ENCODE measurements around the gene TBC1D7. TPM values are rescaled to one million over a fixed set of nuclear protein-coding genes. Genes with fewer than 3 reads are reported as not detected.

Gene TBC1D7
- polyA plus RNA-seq, 1 donor from 2014 or later: 67.9 TPM

GRCh38 chr6:13339863-13340630 lies 11.7 kb upstream of the TBC1D7 start:
- H3K9ac ChIP-seq (ENCODE audit: low read length): no peak overlapping the region
- H4K20me1 ChIP-seq (ENCODE audit: insufficient read depth): no peaks in the 10 kb centered on the region
- H3K9me2 ChIP-seq (ENCODE audit: insufficient read depth, low read length): no peaks in the 10 kb centered on the region
- no peak overlapping the region for H3K27ac ChIP-seq (ENCODE audit: low read length)
- H3K79me2 ChIP-seq (replicated peaks; ENCODE audit: insufficient read depth, low read length): no peaks in the 10 kb centered on the region
- no peak for TF ChIP-seq SMC3 (conservative IDR thresholded peaks at IDR 0.05; ENCODE audit: poor library complexity)
- TF ChIP-seq POLR2AphosphoS5 (IDR thresholded peaks at IDR 0.05): no peak
- no peak overlapping the region for H3K4me3 ChIP-seq (ENCODE audit: low read length)
- H3K27me3 ChIP-seq (ENCODE audit: insufficient read depth, low read depth, low read length): no peaks in the 10 kb centered on the region
- H3K4me2 ChIP-seq (ENCODE audit: low read length): no peak overlapping the region
- no peak overlapping the region for H2AFZ ChIP-seq (ENCODE audit: low read depth, low read length)
- H3K9me3 ChIP-seq (ENCODE audit: low read length): no peaks in the 10 kb centered on the region
- H3F3A ChIP-seq (ENCODE audit: insufficient read depth, low read length, poor library complexity, severe bottlenecking): no peaks in the 10 kb centered on the region
- H3K36me3 ChIP-seq (ENCODE audit: insufficient read depth, low read length): no peaks in the 10 kb centered on the region

GRCh38 chr6:13338038-13338437 lies 9.7 kb upstream of the TBC1D7 start:
- no peak overlapping the region for H3K4me2 ChIP-seq (ENCODE audit: low read length)
- TF ChIP-seq RAD21 (conservative IDR thresholded peaks at IDR 0.05): no peak
- no peak for TF ChIP-seq MXI1 (conservative IDR thresholded peaks at IDR 0.05; ENCODE audit: poor library complexity, severe bottlenecking)
- TF ChIP-seq EP300 (conservative IDR thresholded peaks at IDR 0.05; ENCODE audit: poor library complexity, severe bottlenecking): no peak
- TF ChIP-seq POLR2AphosphoS5 (IDR thresholded peaks at IDR 0.05): no peak
- no peak for TF ChIP-seq REST (IDR thresholded peaks at IDR 0.05; ENCODE audit: borderline replicate concordance)
- no peak for TF ChIP-seq TAF1 (IDR thresholded peaks at IDR 0.05; ENCODE audit: low read depth)
- no peak overlapping the region for H3K4me3 ChIP-seq (ENCODE audit: low read length)
- H3K79me2 ChIP-seq (replicated peaks; ENCODE audit: insufficient read depth, low read length): no peaks in the 10 kb centered on the region
- no peaks in the 10 kb centered on the region for H3K9me2 ChIP-seq (ENCODE audit: insufficient read depth, low read length)
- no peak overlapping the region for H2AFZ ChIP-seq (ENCODE audit: low read depth, low read length)
- no peak overlapping the region for H3K27ac ChIP-seq (ENCODE audit: low read length)
- H4K20me1 ChIP-seq (ENCODE audit: insufficient read depth): no peaks in the 10 kb centered on the region
- no peaks in the 10 kb centered on the region for H3K9me3 ChIP-seq (ENCODE audit: low read length)
- no peaks in the 10 kb centered on the region for H3F3A ChIP-seq (ENCODE audit: insufficient read depth, low read length, poor library complexity, severe bottlenecking)
- H3K27me3 ChIP-seq (ENCODE audit: insufficient read depth, low read depth, low read length): no peaks in the 10 kb centered on the region
- no peak overlapping the region for H3K9ac ChIP-seq (ENCODE audit: low read length)
- H3K36me3 ChIP-seq (ENCODE audit: insufficient read depth, low read length): no peaks in the 10 kb centered on the region

- no peaks in the 10 kb centered on the region for H3F3A ChIP-seq (ENCODE audit: insufficient read depth, low read length, poor library complexity, severe bottlenecking)
- no peak overlapping the region for H3K9ac ChIP-seq (ENCODE audit: low read length)
- H3K79me2 ChIP-seq (replicated peaks; ENCODE audit: insufficient read depth, low read length): no peaks in the 10 kb centered on the region
- no peaks in the 10 kb centered on the region for H4K20me1 ChIP-seq (ENCODE audit: insufficient read depth)
- H2AFZ ChIP-seq (ENCODE audit: low read depth, low read length): no peak overlapping the region
- H3K9me2 ChIP-seq (ENCODE audit: insufficient read depth, low read length): no peaks in the 10 kb centered on the region
- no peak overlapping the region for H3K4me2 ChIP-seq (ENCODE audit: low read length)
- no peaks in the 10 kb centered on the region for H3K9me3 ChIP-seq (ENCODE audit: low read length)
- H3K4me3 ChIP-seq (ENCODE audit: low read length): no peak overlapping the region
- TF ChIP-seq POLR2AphosphoS5 (IDR thresholded peaks at IDR 0.05) (no peak), EZH2 (IDR thresholded peaks at IDR 0.05; ENCODE audit: borderline replicate concordance, insufficient read depth, low read length, poor library complexity, severe bottlenecking) (no peak), CTCF (IDR thresholded peaks at IDR 0.05; ENCODE audit: poor library complexity, severe bottlenecking) (peak; percentile 93), SMC3 (conservative IDR thresholded peaks at IDR 0.05; ENCODE audit: poor library complexity) (peak; percentile 98), RAD21 (conservative IDR thresholded peaks at IDR 0.05) (peak; percentile 95)
- no peak overlapping the region for H3K27ac ChIP-seq (ENCODE audit: low read length)
- H3K36me3 ChIP-seq (ENCODE audit: insufficient read depth, low read length): no peaks in the 10 kb centered on the region
- H3K27me3 ChIP-seq (ENCODE audit: insufficient read depth, low read depth, low read length): no peaks in the 10 kb centered on the region
Measured at GRCh38 chr6:13336553-13336952, 8.2 kb upstream of the TBC1D7 start.
